OCI-LY3 (cell line): ENCODE results near the gene BAIAP2.

ENCODE experiments used
- H2AFZ ChIP-seq: fragments of 200-600, 300-600 bp; shearing (Covaris generic); 2 replicates; pipeline ENCODE4 v1.6.0; 2014; ENCODE audit warnings: antibody characterized with exemption, low read depth, low read length
- H3K27ac ChIP-seq: fragments of 200-600, 300-600 bp; sonication (generic); 2 replicates; pipeline ENCODE4 v1.5.1; 2014; ENCODE audit warnings: mild to moderate bottlenecking, low read length, moderate library complexity, mixed read lengths
- H3K27me3 ChIP-seq: fragments of 200-600, 300-600 bp; sonication (generic); 2 replicates; pipeline ENCODE4 v1.6.1; 2014; ENCODE audit warnings: low read depth, low read length, mixed read lengths
- H3K36me3 ChIP-seq: fragments of 200-600, 300-600 bp; sonication (generic); replicated peaks from 2 replicates; pipeline ENCODE3; 2014; ENCODE audit warnings: low read depth, low read length, mixed read lengths
- H3K4me1 ChIP-seq: fragments of 300-600, 200-600 bp; sonication (generic); 2 replicates; pipeline ENCODE4 v1.6.1; 2014; ENCODE audit warnings: low read length, mixed read lengths
- H3K4me2 ChIP-seq: fragments of 200-600, 300-600 bp; sonication (generic); 2 replicates; pipeline ENCODE4 v1.6.1; 2014; ENCODE audit warnings: low read length, mixed read lengths
- H3K4me3 ChIP-seq: fragments of 300-600, 200-600 bp; sonication (generic); 2 replicates; pipeline ENCODE4 v1.5.1; 2014; ENCODE audit warnings: antibody characterized with exemption, mild to moderate bottlenecking, low read length, moderate library complexity
- H3K79me2 ChIP-seq: fragments of 300-600, 200-600 bp; shearing (Covaris generic); 2 replicates; pipeline ENCODE4 v1.6.1; 2014; ENCODE audit warnings: mild to moderate bottlenecking, low read length, mixed read lengths
- H3K9ac ChIP-seq: fragments of 300-600, 200-600 bp; shearing (Covaris generic); 2 replicates; pipeline ENCODE4 v1.6.0; 2014; ENCODE audit warnings: mild to moderate bottlenecking, low read length, moderate library complexity
- H3K9me3 ChIP-seq: fragments of 200-600, 300-600 bp; shearing (Covaris generic); 2 replicates; pipeline ENCODE4 v1.6.1; 2014; ENCODE audit warnings: low read length, mixed read lengths; ENCODE audit not compliant: insufficient read depth
- H4K20me1 ChIP-seq: fragments of 200-600, 300-600 bp; sonication (generic); 2 replicates; pipeline ENCODE4 v1.6.1; 2016; ENCODE audit warnings: low read length, mixed read lengths; ENCODE audit not compliant: insufficient read depth
- EZH2phosphoT487 ChIP-seq: fragments of 200-600 bp; shearing (Covaris generic); IDR thresholded peaks from 2 replicates; pipeline ENCODE4 v1.6.1; 2018; ENCODE audit warnings: antibody characterized with exemption, mixed run types, low read depth
- TF ChIP-seq, protein P1 (sequence below): fragments of 200-600, 300-600 bp; sonication (generic); IDR thresholded peaks from 2 replicates; pipeline ENCODE4 v1.5.1; 2014; ENCODE audit warnings: antibody characterized with exemption, low read length, low read depth

Gene BAIAP2

GRCh38 chr17:80989586-80989913 lies 45.4 kb upstream of the BAIAP2 start:
- TF ChIP-seq EZH2phosphoT487: no peak
- TF ChIP-seq, protein P1, sequence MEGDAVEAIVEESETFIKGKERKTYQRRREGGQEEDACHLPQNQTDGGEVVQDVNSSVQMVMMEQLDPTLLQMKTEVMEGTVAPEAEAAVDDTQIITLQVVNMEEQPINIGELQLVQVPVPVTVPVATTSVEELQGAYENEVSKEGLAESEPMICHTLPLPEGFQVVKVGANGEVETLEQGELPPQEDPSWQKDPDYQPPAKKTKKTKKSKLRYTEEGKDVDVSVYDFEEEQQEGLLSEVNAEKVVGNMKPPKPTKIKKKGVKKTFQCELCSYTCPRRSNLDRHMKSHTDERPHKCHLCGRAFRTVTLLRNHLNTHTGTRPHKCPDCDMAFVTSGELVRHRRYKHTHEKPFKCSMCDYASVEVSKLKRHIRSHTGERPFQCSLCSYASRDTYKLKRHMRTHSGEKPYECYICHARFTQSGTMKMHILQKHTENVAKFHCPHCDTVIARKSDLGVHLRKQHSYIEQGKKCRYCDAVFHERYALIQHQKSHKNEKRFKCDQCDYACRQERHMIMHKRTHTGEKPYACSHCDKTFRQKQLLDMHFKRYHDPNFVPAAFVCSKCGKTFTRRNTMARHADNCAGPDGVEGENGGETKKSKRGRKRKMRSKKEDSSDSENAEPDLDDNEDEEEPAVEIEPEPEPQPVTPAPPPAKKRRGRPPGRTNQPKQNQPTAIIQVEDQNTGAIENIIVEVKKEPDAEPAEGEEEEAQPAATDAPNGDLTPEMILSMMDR: no peak
- Histone ChIP-seq H3K27me3 (peaks cover 16% of the 10 kb centered on the region), H2AFZ (no peak overlapping the region), H4K20me1 (no peaks in the 10 kb centered on the region), H3K4me2 (peak overlapping the region; percentile 88), H3K4me3 (peak overlapping the region; percentile 76), H3K4me1 (peaks cover 19% of the 10 kb centered on the region), H3K36me3 (no peaks in the 10 kb centered on the region), H3K27ac (no peak overlapping the region), H3K9ac (no peak overlapping the region), H3K9me3 (no peaks in the 10 kb centered on the region), H3K79me2 (peaks cover 9% of the 10 kb centered on the region)

GRCh38 chr17:80990921-80991644 lies 43.9 kb upstream of the BAIAP2 start:
- Histone ChIP-seq H3K9me3 (no peaks in the 10 kb centered on the region), H3K4me3 (peak overlapping the region; percentile 84), H3K4me2 (peak overlapping the region; percentile 55), H3K27me3 (peaks cover 16% of the 10 kb centered on the region), H3K79me2 (peaks cover 9% of the 10 kb centered on the region), H3K36me3 (no peaks in the 10 kb centered on the region), H4K20me1 (no peaks in the 10 kb centered on the region), H3K4me1 (peaks cover 19% of the 10 kb centered on the region), H3K9ac (peak overlapping the region; percentile 72), H2AFZ (peak overlapping the region; percentile 96), H3K27ac (no peak overlapping the region)
- no peak for TF ChIP-seq EZH2phosphoT487
- TF ChIP-seq, protein P1: no peak

DNA sequence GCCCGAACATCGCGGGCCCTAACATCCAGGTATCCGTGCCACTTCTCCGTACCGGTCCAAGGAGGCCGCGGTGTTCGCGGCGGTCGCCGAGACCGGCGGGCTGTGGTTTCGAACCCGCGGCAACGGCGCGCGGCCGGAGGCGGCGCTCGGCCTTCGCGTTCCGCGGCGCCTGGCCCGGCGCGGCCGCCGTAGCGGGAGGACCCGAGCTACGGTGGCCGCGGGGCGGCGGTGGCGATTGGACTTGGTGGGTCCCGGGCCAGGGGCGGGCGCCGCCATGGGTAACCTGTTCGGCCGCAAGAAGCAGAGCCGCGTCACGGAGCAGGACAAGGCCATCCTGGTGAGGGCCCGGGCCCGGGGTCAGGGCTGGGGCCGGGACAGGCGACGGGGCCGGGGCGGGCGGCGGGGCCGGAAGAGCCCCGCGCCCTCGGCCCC lies 43.3 kb upstream of the BAIAP2 start, which contains the start of gene CHMP6:
Gene CHMP6 (plus strand): TSS at position 197 of the 432 bp plus-strand sequence. CDS start 78 bp downstream, at position 275.
- peak within 1 kb of the TSS; percentile 84 for H3K4me3 ChIP-seq
- H3K4me2 ChIP-seq: peak within 1 kb of the TSS; percentile 97
- no peak within 1 kb of the TSS for H3K27ac ChIP-seq
- peak within 1 kb of the TSS; percentile 96 for H2AFZ ChIP-seq
- no peaks in the 10 kb centered on the region for H4K20me1 ChIP-seq
- no peaks in the 10 kb centered on the region for H3K36me3 ChIP-seq
- TF ChIP-seq, protein P1: no peak
- no peak for TF ChIP-seq EZH2phosphoT487
- peak within 1 kb of the TSS; percentile 72 for H3K9ac ChIP-seq
- peaks cover 9% of the 10 kb centered on the region for H3K79me2 ChIP-seq
- H3K27me3 ChIP-seq: peaks cover 16% of the 10 kb centered on the region
- peaks cover 19% of the 10 kb centered on the region for H3K4me1 ChIP-seq
- no peaks in the 10 kb centered on the region for H3K9me3 ChIP-seq

DNA sequence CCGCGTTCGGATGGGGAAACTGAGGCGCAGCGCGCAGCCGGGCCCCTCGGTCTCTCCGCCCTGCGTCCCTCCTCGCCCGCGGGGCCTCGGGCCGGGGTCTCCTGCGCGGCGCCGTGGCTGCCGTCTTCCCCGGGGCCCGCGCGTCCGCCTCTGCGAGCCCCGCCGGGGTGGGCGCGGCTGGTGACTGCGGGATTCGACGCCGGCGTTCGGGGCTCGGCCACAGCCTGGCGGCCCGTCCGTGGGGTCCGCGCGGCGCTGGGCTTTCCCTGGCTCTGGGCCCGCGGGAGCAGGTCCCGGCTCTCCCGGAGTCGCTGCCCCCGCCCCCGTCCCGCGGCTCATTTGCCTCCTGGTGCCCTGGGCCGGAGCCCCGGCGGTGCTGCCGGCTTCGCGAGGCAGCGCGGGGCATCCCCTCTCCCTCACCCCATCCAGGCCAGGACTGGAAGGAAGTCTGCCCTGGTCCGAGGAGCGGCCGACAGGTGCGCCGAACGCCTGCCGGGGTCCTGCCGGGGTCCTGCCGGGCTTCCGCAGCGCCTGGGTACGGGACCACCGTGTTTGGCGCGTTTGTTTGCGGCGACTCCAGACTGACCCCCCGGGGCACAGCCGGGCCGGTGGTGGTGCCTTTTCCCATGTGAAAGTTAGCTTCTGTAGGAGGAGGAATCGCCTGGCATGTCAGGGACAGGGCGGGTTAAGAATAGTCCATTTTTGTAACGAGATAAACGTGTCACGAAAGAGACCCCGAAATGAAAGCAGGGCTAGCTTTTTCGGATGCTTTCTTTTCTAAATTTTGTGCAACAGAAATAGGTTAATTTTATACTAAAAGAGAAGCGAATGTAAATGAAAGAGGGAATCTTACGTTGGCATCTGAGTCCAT lies 42.6 kb upstream of the BAIAP2 start:
- no peaks in the 10 kb centered on the region for H3K9me3 ChIP-seq
- H3K79me2 ChIP-seq: peaks cover 9% of the 10 kb centered on the region
- no peak overlapping the region for H2AFZ ChIP-seq
- H4K20me1 ChIP-seq: no peaks in the 10 kb centered on the region
- peak overlapping the region; percentile 97 for H3K4me2 ChIP-seq
- no peak overlapping the region for H3K27ac ChIP-seq
- H3K9ac ChIP-seq: peak overlapping the region; percentile 72
- H3K36me3 ChIP-seq: no peaks in the 10 kb centered on the region
- peak overlapping the region; percentile 84 for H3K4me3 ChIP-seq
- TF ChIP-seq, protein P1: no peak
- no peak for TF ChIP-seq EZH2phosphoT487
- peaks cover 11% of the 10 kb centered on the region for H3K27me3 ChIP-seq
- peaks cover 19% of the 10 kb centered on the region for H3K4me1 ChIP-seq
